Activated CD4-positive, alpha-beta T cell treated with anti-CD3 and anti-CD28 coated beads for 36 hours (primary cell): ENCODE results near the gene PNMT. TPM values are rescaled to one million over a fixed set of nuclear protein-coding genes. Genes with fewer than 3 reads are reported as not detected.

ENCODE experiments used
- ATAC-seq: fragments of 200-7000 bp; cut with Tn5 transposase; one replicate; pipeline ENCODE4 v1.10.0; 2021; ENCODE audit warnings: mild to moderate bottlenecking, moderate library complexity
- CTCF ChIA-PET: fragments of 350-600 bp; sonication (Branson Sonifier 250); formaldehyde crosslinking; loops from one replicate; lab custom pipeline; 2021; ENCODE audit warnings: antibody characterized with exemption; lab: Charles Lee
- POLR2A ChIA-PET: fragments of 350-600 bp; sonication (Branson Sonifier 250); formaldehyde crosslinking; loops from one replicate; lab custom pipeline; 2021; ENCODE audit warnings: antibody characterized with exemption, inconsistent platforms; lab: Charles Lee
- DNase-seq: peaks from one replicate; pipeline ENCODE4 v3.0.0-alpha.2; 2020
- H3K27ac Mint-ChIP-seq: one replicate; pipeline ENCODE4 v1.8.0; 2021; ENCODE audit warnings: mixed read lengths
- H3K27me3 Mint-ChIP-seq: one replicate; pipeline ENCODE4 v1.8.0; 2021; ENCODE audit warnings: mixed read lengths
- H3K36me3 Mint-ChIP-seq: one replicate; pipeline ENCODE4 v1.8.0; 2021; ENCODE audit warnings: low read depth, mixed read lengths
- H3K4me1 Mint-ChIP-seq: one replicate; pipeline ENCODE4 v1.8.0; 2021; ENCODE audit warnings: mixed read lengths
- H3K4me3 Mint-ChIP-seq: one replicate; pipeline ENCODE4 v1.8.0; 2021; ENCODE audit warnings: mild to moderate bottlenecking, moderate library complexity, mixed read lengths
- H3K9me3 Mint-ChIP-seq: one replicate; pipeline ENCODE4 v1.8.0; 2021; ENCODE audit warnings: low read depth, mixed read lengths
- intact Hi-C, 2 experiments: fragments of 100-400 bp; cut with DNase I in 1 of 2; cut with micrococcal nuclease in 1 of 2; formaldehyde crosslinking; loops; one replicate each; pipeline versions ENCODE4 v1.14.2 to v1.15.1; 2022 to 2024; cut with DNase I, micrococcal nuclease
- total RNA-seq, 2 experiments: library from RNA; stranded (reverse); gene quantifications; one replicate each; pipeline ENCODE4 v1.2.3, GENCODE V29; 2021

Gene PNMT
- total RNA-seq, 2 experiments from 2014 or later, result not detected

GRCh38 chr17:39671651-39672521, 3.6 kb downstream of the PNMT start:
- intact Hi-C loops, result no loop called here
- peak; percentile 40 for DNase-seq
- peaks cover 25% of the 10 kb centered on the region for H3K4me1 Mint-ChIP-seq

GRCh38 chr17:39672522-39673334, 4.5 kb downstream of the PNMT start:
- Mint-ChIP-seq H3K4me3 (no peak overlapping the region), H3K36me3 (no peaks in the 10 kb centered on the region), H3K9me3 (no peaks in the 10 kb centered on the region), H3K4me1 (peaks cover 32% of the 10 kb centered on the region), H3K27ac (no peak overlapping the region), H3K27me3 (peaks cover 9% of the 10 kb centered on the region)
- intact Hi-C loops, result no loop called here
- CTCF ChIA-PET, result interaction anchor here (0.6 to 1.0 kb wide), 3 partner anchors 7 to 222 kb away, joined by 3 to 5 read pairs (median 3); partner anchors contain the start of gene MED1
- DNase-seq (no peak), ATAC-seq (no peak)
- POLR2A ChIA-PET, result no interaction called here

More at GRCh38 chr17:39671651-39672521, 3.6 kb downstream of the PNMT start:
- Mint-ChIP-seq H3K9me3 (no peaks in the 10 kb centered on the region), H3K36me3 (no peaks in the 10 kb centered on the region), H3K27ac (no peak overlapping the region), H3K4me3 (no peak overlapping the region), H3K27me3 (peaks cover 11% of the 10 kb centered on the region)
- POLR2A ChIA-PET, result interaction anchor here (1.2 kb wide), 1 partner anchor 58 kb away, joined by 4 read pairs; the partner anchor contains the start of gene MIEN1
- ATAC-seq, result peak; percentile 16
- CTCF ChIA-PET, result interaction anchor here (0.6 to 6.8 kb wide), 11 partner anchors 8 to 221 kb away, joined by 3 to 85 read pairs (median 4); partner anchors contain the start of gene MED1

- no peaks in the 10 kb centered on the region for H3K9me3 Mint-ChIP-seq
- CTCF ChIA-PET, result no interaction called here
- H3K27ac Mint-ChIP-seq, result no peak overlapping the region
These were observed 5.3 kb downstream of the PNMT start for GRCh38 chr17:39673335-39674081.

GRCh38 chr17:39674179-39674578, 5.9 kb downstream of the PNMT start:
- intact Hi-C loops, result no loop called here
- CTCF ChIA-PET, result interaction anchor here (0.7 kb wide), 1 partner anchor 52 kb away, joined by 3 read pairs; no protein-coding TSS in a partner anchor
- DNase-seq, result no peak

More at GRCh38 chr17:39673335-39674081, 5.3 kb downstream of the PNMT start:
- DNase-seq, result no peak
- no peak for ATAC-seq
- POLR2A ChIA-PET, result no interaction called here
- Mint-ChIP-seq H3K36me3 (no peaks in the 10 kb centered on the region), H3K27me3 (peaks cover 8% of the 10 kb centered on the region), H3K4me1 (peaks cover 36% of the 10 kb centered on the region), H3K4me3 (no peak overlapping the region)
- intact Hi-C loops, result no loop called here

GRCh38 chr17:39674702-39675389, 6.6 kb downstream of the PNMT start:
- Mint-ChIP-seq H3K36me3 (peaks cover 5% of the 10 kb centered on the region), H3K4me3 (no peak overlapping the region), H3K4me1 (peaks cover 46% of the 10 kb centered on the region), H3K27me3 (peaks cover 3% of the 10 kb centered on the region), H3K9me3 (no peaks in the 10 kb centered on the region), H3K27ac (no peak overlapping the region)
- ATAC-seq (no peak), DNase-seq (no peak)
- ChIA-PET CTCF (interaction anchor here (0.7 to 1.1 kb wide), 3 partner anchors 13 to 438 kb away, joined by 3 read pairs; partner anchors contain the start of gene PGAP3), POLR2A (interaction anchor here (0.5 kb wide), 1 partner anchor 50 kb away, joined by 3 read pairs; no protein-coding TSS in a partner anchor)
- intact Hi-C loops, result no loop called here

More at GRCh38 chr17:39674179-39674578, 5.9 kb downstream of the PNMT start:
- no peaks in the 10 kb centered on the region for H3K9me3 Mint-ChIP-seq
- peaks cover 40% of the 10 kb centered on the region for H3K4me1 Mint-ChIP-seq
- H3K4me3 Mint-ChIP-seq, result no peak overlapping the region
- H3K27me3 Mint-ChIP-seq, result peaks cover 4% of the 10 kb centered on the region
- H3K27ac Mint-ChIP-seq, result no peak overlapping the region
- POLR2A ChIA-PET, result interaction anchor here (0.5 kb wide), 1 partner anchor 49 kb away, joined by 3 read pairs; no protein-coding TSS in a partner anchor
- peaks cover 2% of the 10 kb centered on the region for H3K36me3 Mint-ChIP-seq
- no peak for ATAC-seq

- Mint-ChIP-seq H3K27ac (no peak overlapping the region), H3K27me3 (peaks cover 2% of the 10 kb centered on the region), H3K36me3 (peaks cover 5% of the 10 kb centered on the region), H3K4me3 (no peak overlapping the region), H3K9me3 (no peaks in the 10 kb centered on the region), H3K4me1 (peaks cover 53% of the 10 kb centered on the region)
- DNase-seq (no peak), ATAC-seq (no peak)
- intact Hi-C loops, result no loop called here
- POLR2A ChIA-PET, result no interaction called here
- CTCF ChIA-PET, result interaction anchor here (0.6 to 1.1 kb wide), 5 partner anchors 13 to 437 kb away, joined by 3 to 5 read pairs (median 3); partner anchors contain the start of genes MIEN1 and PGAP3
These were observed 7.3 kb downstream of the PNMT start for GRCh38 chr17:39675390-39676082.

GRCh38 chr17:39676198-39676819, 8.1 kb downstream of the PNMT start:
- Mint-ChIP-seq H3K4me3 (no peak overlapping the region), H3K9me3 (no peaks in the 10 kb centered on the region), H3K27me3 (no peaks in the 10 kb centered on the region), H3K36me3 (peaks cover 7% of the 10 kb centered on the region), H3K27ac (peak overlapping the region; percentile 78), H3K4me1 (peaks cover 59% of the 10 kb centered on the region)
- peak; percentile 65 for DNase-seq
- intact Hi-C loops, result no loop called here
- peak; percentile 62 for ATAC-seq
- CTCF ChIA-PET, result interaction anchor here (0.6 to 2.0 kb wide), 6 partner anchors 12 to 100 kb away, joined by 3 to 5 read pairs (median 4); partner anchors contain the start of genes MIEN1 and PGAP3
- POLR2A ChIA-PET, result no interaction called here

- Mint-ChIP-seq H3K4me3 (no peak overlapping the region), H3K9me3 (no peaks in the 10 kb centered on the region), H3K27me3 (no peaks in the 10 kb centered on the region), H3K27ac (no peak overlapping the region), H3K4me1 (peaks cover 56% of the 10 kb centered on the region), H3K36me3 (peaks cover 7% of the 10 kb centered on the region)
- intact Hi-C loops, result no loop called here
- no peak for ATAC-seq
- ChIA-PET CTCF (interaction anchor here (0.9 to 2.0 kb wide), 4 partner anchors 8 to 158 kb away, joined by 3 to 8 read pairs (median 4); partner anchors contain the start of gene PNMT), POLR2A (no interaction called here)
- no peak for DNase-seq
These were observed 8.8 kb downstream of the PNMT start for GRCh38 chr17:39677072-39677471.

- DNase-seq, result no peak
- peaks cover 56% of the 10 kb centered on the region for H3K4me1 Mint-ChIP-seq
- no peak overlapping the region for H3K4me3 Mint-ChIP-seq
- H3K27me3 Mint-ChIP-seq, result no peaks in the 10 kb centered on the region
- H3K9me3 Mint-ChIP-seq, result no peaks in the 10 kb centered on the region
- POLR2A ChIA-PET, result no interaction called here
- no peak for ATAC-seq
- intact Hi-C loops, result no loop called here
- H3K27ac Mint-ChIP-seq, result peak overlapping the region; percentile 37
- H3K36me3 Mint-ChIP-seq, result peaks cover 7% of the 10 kb centered on the region
- CTCF ChIA-PET, result interaction anchor here (0.7 to 2.0 kb wide), 8 partner anchors 9 to 157 kb away, joined by 3 to 8 read pairs (median 4); partner anchors contain the start of gene PNMT
These were observed 9.5 kb downstream of the PNMT start for GRCh38 chr17:39677542-39678339.
